ENCODE measurements around the gene ZMIZ1. TPM values are rescaled to one million over a fixed set of nuclear protein-coding genes. Genes with fewer than 3 reads are reported as not detected.

ZMIZ1 gene
- total RNA-seq, 5 donors from 2014 or later (not counting 1 experiment from before 2014, with no cell fraction given) = 16.8 to 27.1 (median 21.2) TPM

- H3K27ac Mint-ChIP-seq = peak overlapping the region; percentile 85 to 91
- no peaks in the 10 kb centered on the region for H3K9me3 Mint-ChIP-seq
- peak overlapping the region; percentile 30 to 31 for H3K4me3 ChIP-seq (ENCODE audit: control insufficient read depth in 1 of 2, extremely low read depth in 1 of 2, low read length in 1 of 2)
- H3K36me3 ChIP-seq (ENCODE audit: control insufficient read depth in 2 of 2, extremely low read depth in 1 of 2, insufficient read depth in 1 of 2, low read length in 1 of 2) = no peaks in the 10 kb centered on the region
- H3K36me3 Mint-ChIP-seq = peaks cover 38% of the 10 kb centered on the region
- peak overlapping the region; percentile 34 to 72 (median 67) for H3K4me3 Mint-ChIP-seq
- DNase-seq (peak in 33 of 35 experiments; percentile 8 to 56 (median 29)), ATAC-seq (replicated peaks in 1 of 4) (peak; percentile 63 to 78 (median 74))
- WGBS (ENCODE audit: insufficient coverage) = 0% methylated on average over 4 of the region's 13 CpGs
- H3K27ac ChIP-seq (ENCODE audit: low read length) = peak overlapping the region; percentile 28
- POLR2A ChIA-PET = no interaction called here
- CTCF ChIA-PET = no interaction called here
- H3K4me1 ChIP-seq (ENCODE audit: control insufficient read depth in 1 of 2, extremely low read depth in 1 of 2, insufficient read depth in 2 of 2, low read length in 2 of 2) = peaks cover 23 to 54% of the 10 kb centered on the region in 2 experiments
- H3K27me3 ChIP-seq (replicated peaks in 1 of 2; ENCODE audit: control insufficient read depth in 2 of 2, extremely low read depth in 1 of 2, insufficient read depth in 2 of 2, low read length in 1 of 2) = no peaks in the 10 kb centered on the region
- no peaks in the 10 kb centered on the region for H3K27me3 Mint-ChIP-seq
- peaks cover 38 to 77% (median 76%) of the 10 kb centered on the region in 3 donors for H3K4me1 Mint-ChIP-seq
- H3K9me3 ChIP-seq = no peaks in the 10 kb centered on the region
Observed at GRCh38 chr10:79137826-79138225, 69.1 kb downstream of the ZMIZ1 start.

GRCh38 chr10:79138449-79139123 lies 69.8 kb downstream of the ZMIZ1 start:
- 93% methylated on average over 3 of the region's 5 CpGs for WGBS (ENCODE audit: insufficient coverage)
- CTCF ChIA-PET = no interaction called here
- peak overlapping the region; percentile 28 for H3K27ac ChIP-seq (ENCODE audit: low read length)

GRCh38 chr10:79139124-79139835 lies 70.5 kb downstream of the ZMIZ1 start:
- Histone ChIP-seq H3K27ac (ENCODE audit: low read length) (no peak overlapping the region), H3K4me3 (ENCODE audit: control insufficient read depth in 1 of 2, extremely low read depth in 1 of 2, low read length in 1 of 2) (no peak overlapping the region), H3K4me1 (ENCODE audit: control insufficient read depth in 1 of 2, extremely low read depth in 1 of 2, insufficient read depth in 2 of 2, low read length in 2 of 2) (peaks cover 26 to 65% of the 10 kb centered on the region in 2 experiments), H3K27me3 (replicated peaks in 1 of 2; ENCODE audit: control insufficient read depth in 2 of 2, extremely low read depth in 1 of 2, insufficient read depth in 2 of 2, low read length in 1 of 2) (no peaks in the 10 kb centered on the region), H3K36me3 (ENCODE audit: control insufficient read depth in 2 of 2, extremely low read depth in 1 of 2, insufficient read depth in 1 of 2, low read length in 1 of 2) (no peaks in the 10 kb centered on the region), H3K9me3 (no peaks in the 10 kb centered on the region)
- Mint-ChIP-seq H3K27ac (peak overlapping the region; percentile 30 to 68), H3K9me3 (no peaks in the 10 kb centered on the region), H3K4me3 (no peak overlapping the region), H3K4me1 (peaks cover 46 to 86% (median 73%) of the 10 kb centered on the region in 3 donors), H3K36me3 (peaks cover 38% of the 10 kb centered on the region), H3K27me3 (no peaks in the 10 kb centered on the region)
- CTCF ChIA-PET = no interaction called here
- 92% methylated on average over 5 of the region's 26 CpGs for WGBS (ENCODE audit: insufficient coverage)
- DNase-seq = no peak
- POLR2A ChIA-PET = no interaction called here
- no peak for ATAC-seq (replicated peaks in 1 of 4)

More at GRCh38 chr10:79138449-79139123, 69.8 kb downstream of the ZMIZ1 start:
- Mint-ChIP-seq H3K27ac (peak overlapping the region; percentile 85 to 91), H3K4me1 (peaks cover 44 to 85% (median 76%) of the 10 kb centered on the region in 3 donors), H3K36me3 (peaks cover 38% of the 10 kb centered on the region), H3K4me3 (peak overlapping the region in 1 of 3 donors; percentile 72), H3K27me3 (no peaks in the 10 kb centered on the region), H3K9me3 (no peaks in the 10 kb centered on the region)
- no peak for DNase-seq
- Histone ChIP-seq H3K36me3 (ENCODE audit: control insufficient read depth in 2 of 2, extremely low read depth in 1 of 2, insufficient read depth in 1 of 2, low read length in 1 of 2) (no peaks in the 10 kb centered on the region), H3K9me3 (no peaks in the 10 kb centered on the region), H3K27me3 (replicated peaks in 1 of 2; ENCODE audit: control insufficient read depth in 2 of 2, extremely low read depth in 1 of 2, insufficient read depth in 2 of 2, low read length in 1 of 2) (no peaks in the 10 kb centered on the region), H3K4me3 (ENCODE audit: control insufficient read depth in 1 of 2, extremely low read depth in 1 of 2, low read length in 1 of 2) (no peak overlapping the region), H3K4me1 (ENCODE audit: control insufficient read depth in 1 of 2, extremely low read depth in 1 of 2, insufficient read depth in 2 of 2, low read length in 2 of 2) (peaks cover 24 to 61% of the 10 kb centered on the region in 2 experiments)
- POLR2A ChIA-PET = no interaction called here
- ATAC-seq (replicated peaks in 1 of 4) = no peak

GRCh38 chr10:79140085-79140793 lies 71.5 kb downstream of the ZMIZ1 start:
- 84% methylated on average over 5 of the region's 7 CpGs for WGBS (ENCODE audit: insufficient coverage)
- Mint-ChIP-seq H3K4me1 (peaks cover 56 to 89% (median 83%) of the 10 kb centered on the region in 3 donors), H3K27me3 (no peaks in the 10 kb centered on the region), H3K4me3 (no peak overlapping the region), H3K27ac (peak overlapping the region; percentile 21 to 39), H3K9me3 (no peaks in the 10 kb centered on the region), H3K36me3 (peaks cover 38% of the 10 kb centered on the region)
- H3K4me1 ChIP-seq (ENCODE audit: control insufficient read depth in 1 of 2, extremely low read depth in 1 of 2, insufficient read depth in 2 of 2, low read length in 2 of 2) = peaks cover 34 to 75% of the 10 kb centered on the region in 2 experiments
- CTCF ChIA-PET = no interaction called here
- no peak for DNase-seq
- H3K36me3 ChIP-seq (ENCODE audit: control insufficient read depth in 2 of 2, extremely low read depth in 1 of 2, insufficient read depth in 1 of 2, low read length in 1 of 2) = no peaks in the 10 kb centered on the region
- H3K27me3 ChIP-seq (replicated peaks in 1 of 2; ENCODE audit: control insufficient read depth in 2 of 2, extremely low read depth in 1 of 2, insufficient read depth in 2 of 2, low read length in 1 of 2) = no peaks in the 10 kb centered on the region
- POLR2A ChIA-PET = no interaction called here
- H3K9me3 ChIP-seq = no peaks in the 10 kb centered on the region
- no peak overlapping the region for H3K27ac ChIP-seq (ENCODE audit: low read length)
- no peak for ATAC-seq (replicated peaks in 1 of 4)
- no peak overlapping the region for H3K4me3 ChIP-seq (ENCODE audit: control insufficient read depth in 1 of 2, extremely low read depth in 1 of 2, low read length in 1 of 2)

- ATAC-seq (replicated peaks in 1 of 4) = no peak
- no peak overlapping the region for H3K27ac Mint-ChIP-seq
- no peak for DNase-seq
- Histone ChIP-seq H3K27ac (ENCODE audit: low read length) (no peak overlapping the region), H3K4me1 (ENCODE audit: control insufficient read depth in 1 of 2, extremely low read depth in 1 of 2, insufficient read depth in 2 of 2, low read length in 2 of 2) (peaks cover 40 to 75% of the 10 kb centered on the region in 2 experiments), H3K9me3 (no peaks in the 10 kb centered on the region), H3K4me3 (ENCODE audit: control insufficient read depth in 1 of 2, extremely low read depth in 1 of 2, low read length in 1 of 2) (no peak overlapping the region), H3K36me3 (ENCODE audit: control insufficient read depth in 2 of 2, extremely low read depth in 1 of 2, insufficient read depth in 1 of 2, low read length in 1 of 2) (no peaks in the 10 kb centered on the region), H3K27me3 (replicated peaks in 1 of 2; ENCODE audit: control insufficient read depth in 2 of 2, extremely low read depth in 1 of 2, insufficient read depth in 2 of 2, low read length in 1 of 2) (no peaks in the 10 kb centered on the region)
- peaks cover 38% of the 10 kb centered on the region for H3K36me3 Mint-ChIP-seq
- WGBS (ENCODE audit: insufficient coverage) = 97% methylated on average over 14 of the region's 15 CpGs
- peaks cover 56 to 89% (median 87%) of the 10 kb centered on the region in 3 donors for H3K4me1 Mint-ChIP-seq
- CTCF ChIA-PET = no interaction called here
- H3K9me3 Mint-ChIP-seq = no peaks in the 10 kb centered on the region
- POLR2A ChIA-PET = no interaction called here
- H3K27me3 Mint-ChIP-seq = no peaks in the 10 kb centered on the region
- H3K4me3 Mint-ChIP-seq = no peak overlapping the region
Observed at GRCh38 chr10:79140855-79141254, 72.1 kb downstream of the ZMIZ1 start.

GRCh38 chr10:79142064-79142491 lies 73.3 kb downstream of the ZMIZ1 start:
- H3K27me3 ChIP-seq (replicated peaks in 1 of 2; ENCODE audit: control insufficient read depth in 2 of 2, extremely low read depth in 1 of 2, insufficient read depth in 2 of 2, low read length in 1 of 2) = no peaks in the 10 kb centered on the region
- no peak for ATAC-seq (replicated peaks in 1 of 4)
- no peak for DNase-seq
- ChIA-PET POLR2A (no interaction called here), CTCF (no interaction called here)
- no peaks in the 10 kb centered on the region for H3K9me3 ChIP-seq
- 93% methylated on average over 10 of the region's 10 CpGs for WGBS (ENCODE audit: insufficient coverage)
- H3K36me3 ChIP-seq (ENCODE audit: control insufficient read depth in 2 of 2, extremely low read depth in 1 of 2, insufficient read depth in 1 of 2, low read length in 1 of 2) = no peaks in the 10 kb centered on the region
- H3K27ac ChIP-seq (ENCODE audit: low read length) = no peak overlapping the region
- H3K27me3 Mint-ChIP-seq = no peaks in the 10 kb centered on the region
- H3K36me3 Mint-ChIP-seq = peaks cover 38% of the 10 kb centered on the region
- peak overlapping the region; percentile 33 to 34 for H3K27ac Mint-ChIP-seq
- H3K4me3 Mint-ChIP-seq = no peak overlapping the region
- peaks cover 57 to 89% (median 87%) of the 10 kb centered on the region in 3 donors for H3K4me1 Mint-ChIP-seq
- H3K4me3 ChIP-seq (ENCODE audit: control insufficient read depth in 1 of 2, extremely low read depth in 1 of 2, low read length in 1 of 2) = no peak overlapping the region
- peaks cover 40 to 75% of the 10 kb centered on the region in 2 experiments for H3K4me1 ChIP-seq (ENCODE audit: control insufficient read depth in 1 of 2, extremely low read depth in 1 of 2, insufficient read depth in 2 of 2, low read length in 2 of 2)
- H3K9me3 Mint-ChIP-seq = no peaks in the 10 kb centered on the region

Measured in T-cell (primary cell).